GM12873 (cell line): ENCODE results near the gene SEMA7A.

Experiments
- CTCF ChIP-seq: IDR thresholded peaks from 2 replicates; pipeline ENCODE4 v1.5.1; 2012; ENCODE audit warnings: low read depth, mild to moderate bottlenecking, moderate library complexity, low read length, control low read depth; ENCODE audit not compliant: insufficient read depth; ENCODE audit errors: missing control alignments

The SEMA7A gene

GRCh38 chr15:74402337-74402841 is 31.4 kb downstream of the SEMA7A start:
- TF ChIP-seq CTCF = no peak

- no peak for TF ChIP-seq CTCF
These were observed 32.6 kb downstream of the SEMA7A start for GRCh38 chr15:74400915-74401757.

- TF ChIP-seq CTCF = no peak
These were observed 33.4 kb downstream of the SEMA7A start for GRCh38 chr15:74400313-74400860.

- no peak for TF ChIP-seq CTCF
These were observed 34.0 kb downstream of the SEMA7A start for GRCh38 chr15:74399511-74400312.

- TF ChIP-seq CTCF = no peak
These were observed 34.7 kb downstream of the SEMA7A start for GRCh38 chr15:74399100-74399499.

- no peak for TF ChIP-seq CTCF
These were observed 35.6 kb downstream of the SEMA7A start for GRCh38 chr15:74398183-74398582.

- TF ChIP-seq CTCF = no peak
These were observed 36.3 kb downstream of the SEMA7A start for GRCh38 chr15:74397239-74398068.
